Hepatocyte (in vitro differentiated cells): ENCODE results near the gene KRTAP4-16.

Experiments
- CTCF ChIP-seq: fragments of 200-600 bp; sonication (generic); IDR thresholded peaks from 2 replicates; pipeline ENCODE4 v1.5.1; 2016; ENCODE audit warnings: antibody characterized with exemption, mild to moderate bottlenecking; ENCODE audit not compliant: poor library complexity
- EZH2phosphoT487 ChIP-seq: fragments of 200-600 bp; sonication (generic); IDR thresholded peaks from one replicate; pipeline ENCODE4 v1.6.1; 2018; ENCODE audit warnings: antibody characterized with exemption, mild to moderate bottlenecking, low read depth, moderate library complexity; ENCODE audit not compliant: unreplicated experiment, severe bottlenecking

DNA sequence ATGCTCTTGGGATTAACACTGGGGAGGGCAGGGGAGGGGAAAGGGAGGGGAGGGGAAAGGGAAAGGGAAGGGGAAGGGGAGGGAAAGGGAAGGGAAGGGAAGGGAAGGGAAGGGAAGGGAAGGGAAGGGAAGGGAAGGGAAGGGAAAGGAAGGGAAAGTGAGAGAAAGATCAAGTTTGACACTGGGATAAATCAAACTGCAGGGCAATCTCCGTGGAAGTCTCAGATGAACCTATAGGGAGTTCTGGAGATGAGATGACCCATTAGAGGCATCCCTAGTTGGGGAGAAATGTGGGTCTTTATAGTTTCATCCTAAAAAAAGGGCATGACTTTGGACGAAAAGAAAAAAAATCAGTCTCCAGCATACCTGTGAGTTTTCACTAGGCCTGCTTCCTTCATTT, 19.7 kb upstream of the KRTAP4-16 start:
- no peak for TF ChIP-seq CTCF
- no peak for TF ChIP-seq EZH2phosphoT487
